Endothelial cell (in vitro differentiated cells): ENCODE data around the gene CHST11. TPM values are rescaled to one million over a fixed set of nuclear protein-coding genes. Genes with fewer than 3 reads are reported as not detected.

Experiments
- DNase-seq: peaks from one replicate; pipeline ENCODE4 v3.0.0; 2021; ENCODE audit warnings: low spot score
- H3K27ac Mint-ChIP-seq: one replicate; pipeline ENCODE4 v1.8.0; 2021; ENCODE audit warnings: mixed read lengths, inconsistent platforms; ENCODE audit not compliant: unreplicated experiment
- H3K27me3 Mint-ChIP-seq: one replicate; pipeline ENCODE4 v1.8.0; 2021; ENCODE audit warnings: mild to moderate bottlenecking, moderate library complexity, mixed read lengths, inconsistent platforms; ENCODE audit not compliant: unreplicated experiment
- H3K36me3 Mint-ChIP-seq: one replicate; pipeline ENCODE4 v1.8.0; 2021; ENCODE audit warnings: mild to moderate bottlenecking, low read depth, mixed read lengths, inconsistent platforms; ENCODE audit not compliant: unreplicated experiment
- H3K4me1 Mint-ChIP-seq: one replicate; pipeline ENCODE4 v1.8.0; 2021; ENCODE audit warnings: mild to moderate bottlenecking, mixed read lengths, inconsistent platforms; ENCODE audit not compliant: unreplicated experiment
- H3K4me3 Mint-ChIP-seq: one replicate; pipeline ENCODE4 v1.8.0; 2021; ENCODE audit warnings: mild to moderate bottlenecking, mixed read lengths, inconsistent platforms; ENCODE audit not compliant: unreplicated experiment
- H3K9me3 Mint-ChIP-seq: one replicate; pipeline ENCODE4 v1.8.0; 2021; ENCODE audit warnings: mixed read lengths, inconsistent platforms; ENCODE audit not compliant: unreplicated experiment
- total RNA-seq: library from RNA; stranded (reverse); fragmentation: NEBNext Ultra II Directional; extraction: Animal tissue kit (Norgen Biotek cat#: 25700); gene quantifications from one replicate; pipeline ENCODE4 v1.2.1, GENCODE V29; 2021; ENCODE audit not compliant: unreplicated experiment
- TF ChIP-seq, protein P1 (sequence below): fragments of 200-600 bp; sonication (generic); IDR thresholded peaks from one replicate; pipeline ENCODE4 v1.5.0; 2021; ENCODE audit warnings: antibody characterized with exemption; ENCODE audit not compliant: unreplicated experiment

CHST11 gene
- total RNA-seq, 1 donor from 2014 or later: 11.8 TPM

DNA sequence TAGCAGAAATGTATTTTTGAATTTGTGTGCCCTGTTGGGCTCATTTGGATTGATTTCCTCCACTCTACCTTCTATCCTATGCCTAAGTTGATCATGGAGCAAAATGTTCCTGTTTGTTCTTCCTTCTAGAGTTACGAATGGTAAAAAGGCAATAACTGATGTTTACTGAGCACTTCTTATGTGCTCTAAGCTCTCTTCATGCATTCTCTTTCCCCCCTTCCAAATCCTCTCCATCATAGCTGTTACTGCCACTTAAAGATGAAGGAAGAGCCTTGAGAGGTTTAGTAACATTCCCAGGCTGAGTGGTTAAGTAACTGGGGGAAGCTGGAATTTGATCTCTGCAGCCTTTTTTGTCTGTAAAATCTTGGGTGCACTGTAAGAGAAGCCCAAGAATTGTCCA is 60.1 kb downstream of the CHST11 start:
- Mint-ChIP-seq H3K4me1 (peaks cover 20% of the 10 kb centered on the region), H3K27ac (no peak overlapping the region), H3K9me3 (no peaks in the 10 kb centered on the region), H3K4me3 (no peak overlapping the region), H3K36me3 (no peaks in the 10 kb centered on the region), H3K27me3 (no peaks in the 10 kb centered on the region)
- TF ChIP-seq, protein P1, sequence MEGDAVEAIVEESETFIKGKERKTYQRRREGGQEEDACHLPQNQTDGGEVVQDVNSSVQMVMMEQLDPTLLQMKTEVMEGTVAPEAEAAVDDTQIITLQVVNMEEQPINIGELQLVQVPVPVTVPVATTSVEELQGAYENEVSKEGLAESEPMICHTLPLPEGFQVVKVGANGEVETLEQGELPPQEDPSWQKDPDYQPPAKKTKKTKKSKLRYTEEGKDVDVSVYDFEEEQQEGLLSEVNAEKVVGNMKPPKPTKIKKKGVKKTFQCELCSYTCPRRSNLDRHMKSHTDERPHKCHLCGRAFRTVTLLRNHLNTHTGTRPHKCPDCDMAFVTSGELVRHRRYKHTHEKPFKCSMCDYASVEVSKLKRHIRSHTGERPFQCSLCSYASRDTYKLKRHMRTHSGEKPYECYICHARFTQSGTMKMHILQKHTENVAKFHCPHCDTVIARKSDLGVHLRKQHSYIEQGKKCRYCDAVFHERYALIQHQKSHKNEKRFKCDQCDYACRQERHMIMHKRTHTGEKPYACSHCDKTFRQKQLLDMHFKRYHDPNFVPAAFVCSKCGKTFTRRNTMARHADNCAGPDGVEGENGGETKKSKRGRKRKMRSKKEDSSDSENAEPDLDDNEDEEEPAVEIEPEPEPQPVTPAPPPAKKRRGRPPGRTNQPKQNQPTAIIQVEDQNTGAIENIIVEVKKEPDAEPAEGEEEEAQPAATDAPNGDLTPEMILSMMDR: no peak
- DNase-seq: no peak

DNA sequence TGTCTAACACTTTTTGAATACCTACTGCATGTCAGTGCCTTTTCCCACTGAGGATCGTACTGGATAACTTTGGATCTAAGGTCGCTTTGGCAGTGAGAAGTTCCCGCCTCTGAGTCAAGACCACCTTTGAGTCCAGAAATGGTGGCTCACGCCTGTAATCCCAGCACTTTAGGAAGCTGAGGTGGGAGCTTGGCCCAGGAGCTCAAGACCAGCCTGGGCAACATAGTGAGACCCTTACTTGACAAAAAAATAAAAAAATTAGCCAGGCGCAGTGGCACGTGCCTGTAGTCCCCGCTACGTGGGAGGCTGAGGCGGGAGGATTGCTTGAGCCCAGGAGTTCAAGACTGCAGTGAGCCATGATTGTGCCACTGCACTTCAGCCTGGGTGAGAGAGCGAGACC is 61.1 kb downstream of the CHST11 start:
- H3K27ac Mint-ChIP-seq: peak overlapping the region; percentile 13
- H3K4me1 Mint-ChIP-seq: peaks cover 23% of the 10 kb centered on the region
- TF ChIP-seq, protein P1: no peak
- H3K9me3 Mint-ChIP-seq: no peaks in the 10 kb centered on the region
- DNase-seq: no peak
- H3K4me3 Mint-ChIP-seq: no peak overlapping the region
- H3K36me3 Mint-ChIP-seq: no peaks in the 10 kb centered on the region
- no peaks in the 10 kb centered on the region for H3K27me3 Mint-ChIP-seq

DNA sequence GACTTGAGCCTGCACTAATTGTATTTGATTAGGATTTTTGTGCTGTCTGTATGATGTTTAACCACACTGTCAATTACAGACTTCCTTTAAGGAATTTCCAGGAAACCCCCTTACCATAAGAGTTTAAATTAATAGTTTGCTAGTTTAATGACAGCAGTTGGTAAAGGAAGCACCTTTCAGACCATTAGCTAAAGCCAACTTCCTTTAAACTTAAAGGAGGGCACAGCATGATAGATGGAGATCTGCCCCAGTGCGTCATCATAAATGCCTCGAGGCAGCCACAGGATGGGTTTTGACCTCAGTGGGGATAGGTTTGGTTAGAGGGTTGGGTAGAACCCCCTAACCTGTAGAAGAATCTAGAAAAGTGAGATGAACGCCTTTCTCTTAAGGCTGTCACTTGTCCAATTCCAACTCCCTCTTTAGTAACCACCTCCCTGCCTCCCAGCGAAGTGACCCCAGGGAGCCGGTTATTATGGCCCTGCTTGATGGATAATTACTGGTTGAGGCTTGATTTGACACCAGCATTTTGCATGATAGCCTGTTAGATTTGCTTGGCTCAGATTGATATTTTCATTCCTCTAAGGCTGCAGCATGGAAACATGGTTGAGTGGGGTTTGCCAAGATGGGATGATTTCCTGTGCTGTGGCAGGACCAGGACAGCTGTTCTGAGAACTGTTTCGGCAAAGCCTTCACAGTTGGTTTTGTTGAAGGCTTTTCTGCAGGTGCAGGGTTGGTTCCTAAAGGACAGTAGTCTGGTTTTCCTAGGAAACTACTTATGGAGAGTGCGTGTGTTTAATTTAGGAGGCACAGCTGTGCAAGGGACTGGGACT is 62.7 kb downstream of the CHST11 start:
- H3K4me3 Mint-ChIP-seq: no peak overlapping the region
- H3K27ac Mint-ChIP-seq: no peak overlapping the region
- H3K27me3 Mint-ChIP-seq: no peaks in the 10 kb centered on the region
- H3K36me3 Mint-ChIP-seq: no peaks in the 10 kb centered on the region
- TF ChIP-seq, protein P1: no peak
- no peaks in the 10 kb centered on the region for H3K9me3 Mint-ChIP-seq
- no peak for DNase-seq
- H3K4me1 Mint-ChIP-seq: peaks cover 35% of the 10 kb centered on the region

DNA sequence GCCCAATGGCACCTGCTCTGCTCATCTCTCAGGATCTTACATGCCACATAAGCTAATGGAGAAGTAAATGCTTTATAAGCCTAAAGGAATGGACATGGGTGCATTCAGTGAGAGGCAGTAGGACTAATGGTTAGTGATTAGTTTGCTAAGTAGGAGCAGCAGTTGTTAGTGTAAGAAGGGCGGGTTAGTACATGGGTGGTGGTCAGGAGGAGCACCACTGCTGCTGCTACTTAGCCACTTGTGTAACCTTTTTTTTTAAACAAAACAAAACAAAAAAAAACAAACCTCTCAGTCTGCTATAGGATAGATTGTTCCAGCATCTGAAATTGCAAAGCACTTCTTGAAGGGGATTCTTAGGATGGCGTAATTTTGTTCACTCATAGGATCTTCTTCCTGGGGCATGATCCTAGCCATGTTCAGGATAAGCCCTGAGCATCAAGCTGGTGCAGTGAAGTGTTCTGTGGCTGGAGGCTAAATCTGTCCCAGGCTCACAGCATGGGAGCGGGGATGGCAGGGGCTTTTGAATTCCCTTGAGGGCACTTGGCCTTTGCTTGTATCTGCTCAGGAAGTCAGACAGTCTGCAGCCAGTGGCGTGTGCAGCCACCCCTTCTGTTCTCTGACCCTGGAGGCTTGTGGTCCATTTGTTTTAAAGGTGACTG is 63.6 kb downstream of the CHST11 start:
- no peaks in the 10 kb centered on the region for H3K27me3 Mint-ChIP-seq
- H3K4me3 Mint-ChIP-seq: no peak overlapping the region
- no peaks in the 10 kb centered on the region for H3K9me3 Mint-ChIP-seq
- no peak overlapping the region for H3K27ac Mint-ChIP-seq
- TF ChIP-seq, protein P1: no peak
- no peak for DNase-seq
- no peaks in the 10 kb centered on the region for H3K36me3 Mint-ChIP-seq
- H3K4me1 Mint-ChIP-seq: peaks cover 38% of the 10 kb centered on the region

DNA sequence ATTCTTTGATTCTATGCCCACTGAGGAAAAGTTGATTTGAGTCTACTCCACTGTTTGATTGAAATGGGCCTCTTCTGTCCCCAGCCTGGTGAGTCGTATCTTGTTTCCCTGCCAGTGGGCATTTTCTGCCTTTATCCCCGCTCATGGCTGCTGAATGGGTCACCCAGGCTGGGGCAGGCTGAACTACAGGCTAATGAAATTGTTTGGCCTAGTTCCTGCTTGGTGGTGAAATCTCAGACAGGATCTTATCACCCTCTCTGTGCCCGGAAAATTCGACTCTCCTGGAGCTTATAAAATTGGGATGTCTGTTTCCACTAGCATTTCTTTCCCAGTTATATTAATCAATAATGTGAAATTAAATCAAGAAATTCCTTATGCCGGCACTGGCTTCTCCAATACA is 65.0 kb downstream of the CHST11 start:
- Mint-ChIP-seq H3K36me3 (no peaks in the 10 kb centered on the region), H3K9me3 (no peaks in the 10 kb centered on the region), H3K27ac (peak overlapping the region; percentile 41), H3K4me3 (no peak overlapping the region), H3K4me1 (peaks cover 35% of the 10 kb centered on the region), H3K27me3 (no peaks in the 10 kb centered on the region)
- no peak for DNase-seq
- TF ChIP-seq, protein P1: no peak
